C4-2B (cell line): ENCODE results near the gene HS3ST4.

ENCODE experiments used
- CTCF ChIP-seq: fragments of 450-650 bp; conservative IDR thresholded peaks from 2 replicates; pipeline ENCODE4 v1.5.1; 2017; ENCODE audit warnings: mild to moderate bottlenecking
- ZFX ChIP-seq: fragments of 450-650 bp; IDR thresholded peaks from 2 replicates; pipeline ENCODE4 v1.6.1; 2017

DNA sequence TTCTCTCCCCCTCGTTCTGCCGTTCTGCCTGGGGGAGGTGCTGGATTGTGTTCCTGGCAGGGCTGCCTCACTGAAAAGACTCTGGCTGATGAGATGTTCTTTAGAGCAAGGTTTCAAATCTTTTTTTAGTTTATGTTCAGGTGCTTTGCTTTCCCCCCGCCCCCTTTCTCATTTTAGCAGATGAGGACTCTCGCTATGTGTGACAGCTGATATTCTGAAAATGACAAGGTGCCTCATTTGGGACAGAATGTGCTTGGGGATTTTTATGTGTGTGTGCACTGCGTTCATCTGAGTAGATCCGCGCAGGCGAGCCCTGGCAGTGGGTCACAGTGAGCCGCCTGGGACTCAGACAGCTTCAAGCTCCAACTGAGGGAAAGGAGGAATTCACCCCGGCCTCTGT lies 205.9 kb downstream of the HS3ST4 start:
- TF ChIP-seq CTCF (no peak), ZFX (no peak)
